Spleen (tissue), 7 donors: ENCODE data around the gene RAB24.

Experiments
- POLR2A ChIP-seq, 3 donors: fragments of 450-650 bp; IDR thresholded peaks; one replicate each; pipeline ENCODE4 v1.5.1; 2017; ENCODE audit warnings: antibody characterized with exemption in 3 of 3, mild to moderate bottlenecking in 1 of 3
- TF ChIP-seq, protein P1 (sequence below), 11 experiments: fragments of 200-600 bp in 7 of 11; fragments of 450-650 bp in 4 of 11; sonication (generic) in 4 of 11; IDR thresholded peaks in 8 of 11; conservative IDR thresholded peaks in 3 of 11; 1 replicate in 7 of 11; 2 replicates in 4 of 11; pipeline versions ENCODE4 v1.4.0 to v1.8.0; 2016 to 2021; ENCODE audit warnings: antibody characterized with exemption in 11 of 11, inconsistent platforms in 4 of 11, mild to moderate bottlenecking in 1 of 11
- donor health status: DM: no; HTN: no; CAD: no; lungs with moderate emphysema.
- donor health status: DM: no; HTN: no; CAD: no.
- donor health status: DM: no; HTN: no; CAD: no.

DNA sequence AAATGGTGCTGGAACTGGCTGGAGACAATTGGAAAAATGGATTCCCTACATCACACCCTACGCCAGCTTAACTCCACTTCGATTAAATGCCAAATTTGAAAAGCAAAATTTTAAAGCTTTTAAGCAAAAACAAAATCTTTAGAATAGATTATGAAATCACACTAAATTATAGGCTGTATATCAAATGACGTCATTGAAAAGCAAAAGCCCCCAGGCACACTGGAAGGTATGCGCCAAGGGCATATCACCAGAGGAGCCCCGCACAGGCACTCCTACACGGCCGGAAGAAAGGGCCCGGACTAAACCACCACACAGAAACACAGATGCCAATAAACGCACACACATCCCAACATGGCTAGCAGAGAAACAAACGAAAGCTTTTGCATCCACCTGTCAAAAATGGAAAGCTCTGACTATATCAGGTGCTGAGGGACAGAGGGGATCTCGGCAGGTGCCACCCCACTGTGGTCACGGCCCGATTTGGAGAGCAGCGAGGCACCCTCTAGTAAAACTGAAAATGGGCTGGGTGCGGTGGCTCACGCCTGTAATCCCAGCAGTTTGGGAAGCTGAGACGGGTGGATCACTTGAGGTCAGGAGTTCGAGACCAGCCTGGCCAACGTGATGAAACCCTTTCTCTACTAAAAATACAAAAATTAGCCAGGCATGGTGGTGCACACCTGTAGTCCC is 25.2 kb upstream of the RAB24 start:
- TF ChIP-seq, protein P1, sequence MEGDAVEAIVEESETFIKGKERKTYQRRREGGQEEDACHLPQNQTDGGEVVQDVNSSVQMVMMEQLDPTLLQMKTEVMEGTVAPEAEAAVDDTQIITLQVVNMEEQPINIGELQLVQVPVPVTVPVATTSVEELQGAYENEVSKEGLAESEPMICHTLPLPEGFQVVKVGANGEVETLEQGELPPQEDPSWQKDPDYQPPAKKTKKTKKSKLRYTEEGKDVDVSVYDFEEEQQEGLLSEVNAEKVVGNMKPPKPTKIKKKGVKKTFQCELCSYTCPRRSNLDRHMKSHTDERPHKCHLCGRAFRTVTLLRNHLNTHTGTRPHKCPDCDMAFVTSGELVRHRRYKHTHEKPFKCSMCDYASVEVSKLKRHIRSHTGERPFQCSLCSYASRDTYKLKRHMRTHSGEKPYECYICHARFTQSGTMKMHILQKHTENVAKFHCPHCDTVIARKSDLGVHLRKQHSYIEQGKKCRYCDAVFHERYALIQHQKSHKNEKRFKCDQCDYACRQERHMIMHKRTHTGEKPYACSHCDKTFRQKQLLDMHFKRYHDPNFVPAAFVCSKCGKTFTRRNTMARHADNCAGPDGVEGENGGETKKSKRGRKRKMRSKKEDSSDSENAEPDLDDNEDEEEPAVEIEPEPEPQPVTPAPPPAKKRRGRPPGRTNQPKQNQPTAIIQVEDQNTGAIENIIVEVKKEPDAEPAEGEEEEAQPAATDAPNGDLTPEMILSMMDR (IDR thresholded peaks at IDR 0.05 in 8 of 11, conservative IDR thresholded peaks at IDR 0.05 in 3 of 11): no peak
- no peak for TF ChIP-seq POLR2A (IDR thresholded peaks at IDR 0.05)
